Gastrocnemius medialis (tissue), 4 donors: ENCODE data around the gene PPP2R3B. TPM values are rescaled to one million over a fixed set of nuclear protein-coding genes. Genes with fewer than 3 reads are reported as not detected.

Source experiments
- ATAC-seq, 2 donors: fragments of 150-250 bp; one replicate each; pipeline ENCODE4 v1.9.1; 2016
- DNase-seq, 2 donors: peaks; one replicate each; pipeline ENCODE4 v3.0.0-alpha.2; 2019
- H3K27ac ChIP-seq, 4 donors: fragments of 200-600 bp; sonication (generic); 1 replicate in 1 of 4; 2 replicates in 3 of 4; pipeline ENCODE4 v1.5.1; 2016 to 2018; ENCODE audit warnings: mild to moderate bottlenecking in 2 of 4, moderate library complexity in 1 of 4
- H3K27me3 ChIP-seq, 3 donors: fragments of 200-600 bp; sonication (generic) in 2 of 3; 1 replicate in 1 of 3; 2 replicates in 2 of 3; pipeline versions ENCODE4 v1.5.1 to v1.6.0; 2016 to 2019; ENCODE audit warnings: mild to moderate bottlenecking in 1 of 3, moderate library complexity in 1 of 3
- H3K36me3 ChIP-seq, 2 donors: fragments of 200-600 bp; sonication (generic) in 1 of 2; one replicate each; pipeline ENCODE4 v1.5.1; 2017 to 2018
- H3K4me1 ChIP-seq, 2 donors: fragments of 200-600 bp; sonication (generic) in 1 of 2; one replicate each; pipeline ENCODE4 v1.5.1; 2016 to 2017; ENCODE audit warnings: mild to moderate bottlenecking in 2 of 2
- H3K4me3 ChIP-seq, 4 donors: fragments of 200-600 bp; sonication (generic) in 3 of 4; 1 replicate in 1 of 4; 2 replicates in 3 of 4; pipeline ENCODE4 v1.5.1; 2016 to 2019; ENCODE audit warnings: mild to moderate bottlenecking in 2 of 4
- H3K9me3 ChIP-seq, 3 donors: fragments of 200-600 bp; sonication (generic) in 2 of 3; 1 replicate in 1 of 3; 2 replicates in 2 of 3; pipeline ENCODE4 v1.5.1; 2016 to 2019
- POLR2A ChIP-seq, 2 donors: fragments of 450-650 bp; IDR thresholded peaks; one replicate each; pipeline ENCODE4 v1.6.1; 2017; ENCODE audit warnings: antibody characterized with exemption in 2 of 2, mild to moderate bottlenecking in 2 of 2, moderate library complexity in 2 of 2
- in situ Hi-C, 4 donors: fragments of 200-750 bp; cut with MboI; loops; one replicate each; pipeline versions ENCODE4 v1.15.0 to v1.8.0; 2017; ENCODE audit warnings: low sequenced_read_pairs in 4 of 4
- intact Hi-C: fragments of 100-400 bp; cut with DNase I; formaldehyde crosslinking; loops from one replicate; pipeline ENCODE4 v1.15.1; 2023; ENCODE audit warnings: low total_unique reads
- total RNA-seq, 4 donors: library from RNA; depleted of rRNA; stranded (reverse); fragments of >200 nt; gene quantifications; one replicate each; pipeline versions ENCODE4 v1.1.0 to v1.2.3, GENCODE V29; 2016
- TF ChIP-seq, protein P1 (sequence below), 5 experiments: fragments of 450-650 bp in 3 of 5; fragments of 200-600 bp in 2 of 5; sonication (generic) in 2 of 5; IDR thresholded peaks in 4 of 5; conservative IDR thresholded peaks in 1 of 5; 1 replicate in 4 of 5; 2 replicates in 1 of 5; pipeline ENCODE4 v1.5.1; 2016 to 2019; ENCODE audit warnings: antibody characterized with exemption in 5 of 5, mild to moderate bottlenecking in 3 of 5, moderate library complexity in 3 of 5

Gene PPP2R3B
- total RNA-seq, 4 donors from 2014 or later, result 53.8 to 103 (median 69.4) TPM

DNA sequence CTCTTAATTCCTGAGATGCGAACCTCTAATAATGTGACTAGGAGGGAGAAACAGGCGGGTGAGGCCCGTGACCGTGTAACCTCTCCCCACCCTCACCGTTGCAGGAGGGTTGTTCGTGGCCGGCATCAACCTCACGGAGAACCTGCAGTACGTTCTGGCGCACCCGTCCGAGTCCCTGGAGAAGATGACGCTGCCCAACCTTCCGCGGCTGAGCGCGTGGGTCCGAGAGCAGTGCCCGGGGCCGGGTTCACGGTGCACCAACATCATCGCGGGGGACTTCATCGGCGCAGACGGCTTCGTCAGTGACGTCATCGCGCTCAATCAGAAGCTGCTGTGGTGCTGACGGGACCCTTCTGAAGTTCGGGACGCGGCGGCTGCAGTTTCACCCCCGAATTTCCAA lies 87.7 kb downstream of the PPP2R3B start:
- Histone ChIP-seq H3K36me3 (no peaks in the 10 kb centered on the region), H3K4me1 (no peaks in the 10 kb centered on the region), H3K4me3 (no peak overlapping the region), H3K27me3 (no peaks in the 10 kb centered on the region), H3K9me3 (no peaks in the 10 kb centered on the region), H3K27ac (no peak overlapping the region)
- in situ Hi-C loops, result no loop called here
- intact Hi-C loops, result no loop called here
- no peak for ATAC-seq
- no peak for DNase-seq
- TF ChIP-seq, protein P1, sequence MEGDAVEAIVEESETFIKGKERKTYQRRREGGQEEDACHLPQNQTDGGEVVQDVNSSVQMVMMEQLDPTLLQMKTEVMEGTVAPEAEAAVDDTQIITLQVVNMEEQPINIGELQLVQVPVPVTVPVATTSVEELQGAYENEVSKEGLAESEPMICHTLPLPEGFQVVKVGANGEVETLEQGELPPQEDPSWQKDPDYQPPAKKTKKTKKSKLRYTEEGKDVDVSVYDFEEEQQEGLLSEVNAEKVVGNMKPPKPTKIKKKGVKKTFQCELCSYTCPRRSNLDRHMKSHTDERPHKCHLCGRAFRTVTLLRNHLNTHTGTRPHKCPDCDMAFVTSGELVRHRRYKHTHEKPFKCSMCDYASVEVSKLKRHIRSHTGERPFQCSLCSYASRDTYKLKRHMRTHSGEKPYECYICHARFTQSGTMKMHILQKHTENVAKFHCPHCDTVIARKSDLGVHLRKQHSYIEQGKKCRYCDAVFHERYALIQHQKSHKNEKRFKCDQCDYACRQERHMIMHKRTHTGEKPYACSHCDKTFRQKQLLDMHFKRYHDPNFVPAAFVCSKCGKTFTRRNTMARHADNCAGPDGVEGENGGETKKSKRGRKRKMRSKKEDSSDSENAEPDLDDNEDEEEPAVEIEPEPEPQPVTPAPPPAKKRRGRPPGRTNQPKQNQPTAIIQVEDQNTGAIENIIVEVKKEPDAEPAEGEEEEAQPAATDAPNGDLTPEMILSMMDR (IDR thresholded peaks at IDR 0.05 in 4 of 5, conservative IDR thresholded peaks at IDR 0.05 in 1 of 5), result no peak
- no peak for TF ChIP-seq POLR2A (IDR thresholded peaks at IDR 0.05)

DNA sequence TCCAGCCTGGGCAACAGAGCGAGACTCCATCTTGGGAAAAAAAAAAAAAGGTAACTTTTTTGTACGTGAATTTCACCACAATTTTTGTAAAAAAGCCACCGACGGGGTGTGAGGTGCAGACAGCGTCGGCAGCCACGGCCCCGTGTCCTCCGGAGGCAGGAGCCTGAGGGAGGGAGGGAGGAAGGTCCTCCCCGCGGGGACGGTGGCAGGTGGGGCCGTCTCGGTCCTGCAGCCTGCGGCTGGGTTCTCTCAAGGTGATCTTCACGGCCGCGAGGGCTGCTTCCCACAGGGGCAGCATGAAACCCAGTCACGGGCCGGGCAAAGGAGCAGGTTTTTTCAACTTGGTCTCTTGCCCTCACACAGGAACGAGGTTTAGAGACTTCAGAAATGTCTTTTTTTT lies 91.6 kb downstream of the PPP2R3B start:
- TF ChIP-seq POLR2A (IDR thresholded peaks at IDR 0.05), result no peak
- TF ChIP-seq, protein P1 (IDR thresholded peaks at IDR 0.05 in 4 of 5, conservative IDR thresholded peaks at IDR 0.05 in 1 of 5), result no peak
- intact Hi-C loops, result no loop called here
- no peaks in the 10 kb centered on the region for H3K36me3 ChIP-seq

GRCh38 chrX:292900-293897 lies 93.5 kb downstream of the PPP2R3B start:
- H3K4me1 ChIP-seq, result no peaks in the 10 kb centered on the region
- H3K4me3 ChIP-seq, result no peak overlapping the region
- H3K27me3 ChIP-seq, result no peaks in the 10 kb centered on the region
- ATAC-seq (no peak), DNase-seq (peak in 1 of 2 donors; percentile 9)
- no peak overlapping the region for H3K27ac ChIP-seq
- TF ChIP-seq, protein P1 (IDR thresholded peaks at IDR 0.05 in 4 of 5, conservative IDR thresholded peaks at IDR 0.05 in 1 of 5), result no peak
- no peak for TF ChIP-seq POLR2A (IDR thresholded peaks at IDR 0.05)
- H3K9me3 ChIP-seq, result no peaks in the 10 kb centered on the region
- H3K36me3 ChIP-seq, result no peaks in the 10 kb centered on the region
- intact Hi-C loops (no loop called here), in situ Hi-C loops (no loop called here)

More for the DNA sequence above, 91.6 kb downstream of the PPP2R3B start:
- no peaks in the 10 kb centered on the region for H3K27me3 ChIP-seq
- ATAC-seq (no peak), DNase-seq (no peak)
- H3K9me3 ChIP-seq, result no peaks in the 10 kb centered on the region
- no peak overlapping the region for H3K27ac ChIP-seq
- no peaks in the 10 kb centered on the region for H3K4me1 ChIP-seq
- in situ Hi-C loops, result no loop called here
- no peak overlapping the region for H3K4me3 ChIP-seq

- ATAC-seq (no peak), DNase-seq (no peak)
- no peaks in the 10 kb centered on the region for H3K9me3 ChIP-seq
- H3K27ac ChIP-seq, result no peak overlapping the region
- no peaks in the 10 kb centered on the region for H3K4me1 ChIP-seq
- H3K36me3 ChIP-seq, result no peaks in the 10 kb centered on the region
- intact Hi-C loops, result no loop called here
- TF ChIP-seq POLR2A (IDR thresholded peaks at IDR 0.05), result no peak
- TF ChIP-seq, protein P1 (IDR thresholded peaks at IDR 0.05 in 4 of 5, conservative IDR thresholded peaks at IDR 0.05 in 1 of 5), result no peak
- H3K27me3 ChIP-seq, result no peaks in the 10 kb centered on the region
- in situ Hi-C loops, result no loop called here
- no peak overlapping the region for H3K4me3 ChIP-seq
These were observed 95.3 kb downstream of the PPP2R3B start for GRCh38 chrX:291411-291901.
